ENCODE measurements around the gene FAM163B.

FAM163B gene

DNA sequence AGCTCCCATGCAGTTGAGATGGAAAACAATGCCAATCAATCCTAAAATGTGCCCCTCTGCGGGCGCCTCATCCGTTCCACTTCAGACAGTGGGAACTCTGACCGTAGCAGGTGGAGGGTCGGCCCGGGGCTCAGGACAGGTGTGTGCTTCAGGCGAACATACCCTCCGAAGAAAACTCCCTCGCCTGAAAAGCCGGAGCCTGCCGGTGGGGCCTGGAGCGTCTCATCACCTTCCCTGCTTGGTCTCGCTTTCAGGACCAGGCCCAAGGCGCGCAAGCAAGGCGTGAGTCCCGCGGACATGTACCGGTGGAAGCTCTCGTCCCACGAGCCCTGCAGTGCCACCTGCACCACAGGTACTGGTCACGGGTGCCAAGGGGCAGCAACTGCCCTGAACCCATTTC is 48.2 kb downstream of the FAM163B start:
- CTCF ChIA-PET, result interaction anchor here (0.9 kb wide), 1 partner anchor 167 kb away, joined by 5 read pairs; no protein-coding TSS in a partner anchor

DNA sequence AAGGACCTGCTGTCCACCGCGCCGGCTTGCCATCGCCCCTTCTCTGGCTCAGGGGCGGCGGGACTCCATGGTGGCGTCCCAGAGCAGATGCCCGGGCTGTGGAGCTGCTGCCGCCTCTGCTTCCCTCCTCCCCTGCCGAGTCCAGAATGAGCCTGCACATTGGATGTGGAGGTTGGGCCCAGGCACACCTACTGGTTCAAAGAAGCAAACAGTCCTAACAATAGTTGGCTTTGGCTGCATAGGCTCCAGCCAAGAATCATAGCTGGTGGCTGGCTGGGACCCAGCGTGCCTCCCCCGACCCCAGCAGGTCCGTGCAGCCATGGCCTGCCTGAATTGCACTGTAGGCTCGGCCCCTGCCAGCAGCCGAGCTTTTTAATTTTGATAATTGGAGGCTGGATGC is 48.9 kb downstream of the FAM163B start:
- H3K36me3 ChIP-seq (ENCODE audit: control insufficient read depth in 2 of 2, insufficient read depth in 1 of 2, low read length in 2 of 2), result no peaks in the 10 kb centered on the region
- ChIA-PET POLR2A (no interaction called here), CTCF (interaction anchor here (0.9 kb wide), 1 partner anchor 167 kb away, joined by 5 read pairs; no protein-coding TSS in a partner anchor)
- TF ChIP-seq ZNF707 (tag by site-specific recombination; IDR thresholded peaks at IDR 0.05), result no peak
- TF ChIP-seq ZNF169 (tag by site-specific recombination; IDR thresholded peaks at IDR 0.05), result no peak
- TF ChIP-seq ZNF274 (IDR thresholded peaks at IDR 0.05; ENCODE audit: low read length), result no peak
- TF ChIP-seq ZNF274 (tag by site-specific recombination; IDR thresholded peaks at IDR 0.05; ENCODE audit: borderline replicate concordance), result no peak
- no peak for TF ChIP-seq BCL11A (tag by site-specific recombination; IDR thresholded peaks at IDR 0.05; ENCODE audit: low read depth)
- TF ChIP-seq KLF7 (tag by site-specific recombination; IDR thresholded peaks at IDR 0.05; ENCODE audit: borderline replicate concordance), result no peak
- TF ChIP-seq ZFHX2 (tag by site-specific recombination; conservative IDR thresholded peaks at IDR 0.05), result peak; percentile 38
- TF ChIP-seq ZNF837 (tag by site-specific recombination; IDR thresholded peaks at IDR 0.05), result no peak
- TF ChIP-seq HOXC10 (CRISPR knock-in tag; IDR thresholded peaks at IDR 0.05), result no peak
- H3K27ac ChIP-seq (ENCODE audit: extremely low read depth, low read depth, low read length), result no peak overlapping the region
- H3K9me3 ChIP-seq (ENCODE audit: control insufficient read depth, insufficient read depth, low read depth, low read length), result no peaks in the 10 kb centered on the region
- no peak overlapping the region for H3K4me3 ChIP-seq (ENCODE audit: low read depth, low read length)
- peaks cover 4% of the 10 kb centered on the region for H3K4me1 ChIP-seq (ENCODE audit: control insufficient read depth, insufficient read depth, low read length)

More for the DNA sequence above, 48.2 kb downstream of the FAM163B start:
- Histone ChIP-seq H3K9me3 (ENCODE audit: control insufficient read depth, insufficient read depth, low read depth, low read length) (no peaks in the 10 kb centered on the region), H3K36me3 (ENCODE audit: control insufficient read depth in 2 of 2, insufficient read depth in 1 of 2, low read length in 2 of 2) (no peaks in the 10 kb centered on the region), H3K27ac (ENCODE audit: extremely low read depth, low read depth, low read length) (no peak overlapping the region), H3K4me3 (ENCODE audit: low read depth, low read length) (no peak overlapping the region), H3K4me1 (ENCODE audit: control insufficient read depth, insufficient read depth, low read length) (peaks cover 4% of the 10 kb centered on the region)
- POLR2A ChIA-PET, result no interaction called here
- TF ChIP-seq ZNF335 (tag by site-specific recombination; conservative IDR thresholded peaks at IDR 0.05) (no peak), ZNF311 (tag by site-specific recombination; IDR thresholded peaks at IDR 0.05; ENCODE audit: borderline replicate concordance) (no peak), ATF2 (tag by site-specific recombination; IDR thresholded peaks at IDR 0.05; ENCODE audit: low read depth) (no peak), ZNF488 (tag by site-specific recombination; IDR thresholded peaks at IDR 0.05) (no peak), ZIC2 (tag by site-specific recombination; IDR thresholded peaks at IDR 0.05) (no peak), ZNF513 (tag by site-specific recombination; IDR thresholded peaks at IDR 0.05) (no peak), WT1 (tag by site-specific recombination; IDR thresholded peaks at IDR 0.05) (no peak), ZNF596 (tag by site-specific recombination; IDR thresholded peaks at IDR 0.05) (no peak), ZNF426 (tag by site-specific recombination; IDR thresholded peaks at IDR 0.05) (no peak), SCRT2 (tag by site-specific recombination; IDR thresholded peaks at IDR 0.05) (no peak), ZNF830 (tag by site-specific recombination; IDR thresholded peaks at IDR 0.05; ENCODE audit: low read depth) (no peak), ZNF157 (tag by site-specific recombination; IDR thresholded peaks at IDR 0.05) (no peak), MZF1 (tag by site-specific recombination; IDR thresholded peaks at IDR 0.05; ENCODE audit: borderline replicate concordance) (no peak), YY2 (tag by site-specific recombination; IDR thresholded peaks at IDR 0.05) (no peak), ZNF37A (tag by site-specific recombination; IDR thresholded peaks at IDR 0.05) (no peak), ZNF140 (tag by site-specific recombination; IDR thresholded peaks at IDR 0.05) (no peak), ZNF654 (tag by site-specific recombination; IDR thresholded peaks at IDR 0.05; ENCODE audit: low read depth) (no peak), ZNF660 (tag by site-specific recombination; IDR thresholded peaks at IDR 0.05) (no peak)
- TF ChIP-seq, protein P1, sequence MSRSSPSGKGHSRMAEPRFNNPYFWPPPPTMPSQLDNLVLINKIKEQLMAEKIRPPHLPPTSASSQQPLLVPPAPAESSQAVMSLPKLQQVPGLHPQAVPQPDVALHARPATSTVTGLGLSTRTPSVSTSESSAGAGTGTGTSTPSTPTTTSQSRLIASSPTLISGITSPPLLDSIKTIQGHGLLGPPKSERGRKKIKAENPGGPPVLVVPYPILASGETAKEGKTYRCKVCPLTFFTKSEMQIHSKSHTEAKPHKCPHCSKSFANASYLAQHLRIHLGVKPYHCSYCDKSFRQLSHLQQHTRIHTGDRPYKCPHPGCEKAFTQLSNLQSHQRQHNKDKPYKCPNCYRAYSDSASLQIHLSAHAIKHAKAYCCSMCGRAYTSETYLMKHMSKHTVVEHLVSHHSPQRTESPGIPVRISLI (tag by site-specific recombination; IDR thresholded peaks at IDR 0.05), result no peak
